B cell (primary cell): ENCODE measurements around the gene DGKB.

ENCODE experiments used
- EZH2 ChIP-seq: IDR thresholded peaks from 2 replicates; pipeline ENCODE4 v1.6.1; 2012; ENCODE audit warnings: borderline replicate concordance, low read depth, mild to moderate bottlenecking, moderate library complexity, low read length; ENCODE audit not compliant: insufficient read depth, poor library complexity, severe bottlenecking
- TF ChIP-seq, protein P1 (sequence below): fragments of 200-600 bp; IDR thresholded peaks from one replicate; pipeline ENCODE4 v1.8.0; 2022; ENCODE audit warnings: antibody characterized with exemption, mild to moderate bottlenecking

GRCh38 chr7:14407246-14408015 is 495.1 kb downstream of the DGKB start:
- TF ChIP-seq, protein P1, sequence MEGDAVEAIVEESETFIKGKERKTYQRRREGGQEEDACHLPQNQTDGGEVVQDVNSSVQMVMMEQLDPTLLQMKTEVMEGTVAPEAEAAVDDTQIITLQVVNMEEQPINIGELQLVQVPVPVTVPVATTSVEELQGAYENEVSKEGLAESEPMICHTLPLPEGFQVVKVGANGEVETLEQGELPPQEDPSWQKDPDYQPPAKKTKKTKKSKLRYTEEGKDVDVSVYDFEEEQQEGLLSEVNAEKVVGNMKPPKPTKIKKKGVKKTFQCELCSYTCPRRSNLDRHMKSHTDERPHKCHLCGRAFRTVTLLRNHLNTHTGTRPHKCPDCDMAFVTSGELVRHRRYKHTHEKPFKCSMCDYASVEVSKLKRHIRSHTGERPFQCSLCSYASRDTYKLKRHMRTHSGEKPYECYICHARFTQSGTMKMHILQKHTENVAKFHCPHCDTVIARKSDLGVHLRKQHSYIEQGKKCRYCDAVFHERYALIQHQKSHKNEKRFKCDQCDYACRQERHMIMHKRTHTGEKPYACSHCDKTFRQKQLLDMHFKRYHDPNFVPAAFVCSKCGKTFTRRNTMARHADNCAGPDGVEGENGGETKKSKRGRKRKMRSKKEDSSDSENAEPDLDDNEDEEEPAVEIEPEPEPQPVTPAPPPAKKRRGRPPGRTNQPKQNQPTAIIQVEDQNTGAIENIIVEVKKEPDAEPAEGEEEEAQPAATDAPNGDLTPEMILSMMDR, result no peak
- no peak for TF ChIP-seq EZH2
